K562 (cell line): ENCODE data around the gene HDHD3. TPM values are rescaled to one million over a fixed set of nuclear protein-coding genes. Genes with fewer than 3 reads are reported as not detected.
A peak's percentile ranks its signal among the peaks of the same experiment; 100 is the strongest.

Source experiments
- ATAC-seq: fragments of 200-7000 bp; cut with Tn5 transposase; 3 replicates; pipeline ENCODE4 v1.9.1; 2020; ENCODE audit warnings: moderate library complexity
- BruUV-seq: library from RNA; stranded (reverse); fragments of 400-500 nt; replicated peaks from 2 replicates; lab custom pipeline; 2021; lab: Mats Ljungman, UMichigan
- CTCF ChIA-PET: fragments of 300-600 bp; formaldehyde crosslinking; extraction: SDS; loops from one replicate; lab custom pipeline; 2021; ENCODE audit warnings: low intra/inter-chr PET ratio; lab: Yijun Ruan, JAX
- POLR2A ChIA-PET: fragments of 300-600, 350-650 bp; sonication (Branson Sonifier 250); formaldehyde crosslinking; extraction: SDS; loops from one replicate; lab custom pipeline; 2021; ENCODE audit warnings: antibody characterized with exemption, inconsistent platforms; lab: Yijun Ruan, JAX
- DNase-seq, 4 experiments: peaks; one replicate each; pipeline versions ENCODE4 v3.0.0 to v3.0.0-alpha.2; 2011 to 2018; ENCODE audit warnings: low spot score in 3 of 4, mixed read lengths in 3 of 4; ENCODE audit errors: extremely low read depth in 1 of 4
- FAIRE-seq: peaks from 2 replicates; lab custom pipeline; 2011; peaks lifted over from hg19 to GRCh38; lab: Jason Lieb, UNC
- H2AFZ ChIP-seq: 2 replicates; pipeline ENCODE4 v1.6.0; 2011; ENCODE audit warnings: low read depth, low read length, control low read depth, inconsistent platforms
- H3K27ac ChIP-seq: fragments of 200-600 bp; 3 replicates; pipeline ENCODE4 v1.8.0; 2011; ENCODE audit warnings: low read depth, mild to moderate bottlenecking, control low read depth, inconsistent platforms, low read length, moderate library complexity, mixed read lengths; ENCODE audit errors: extremely low read depth
- H3K27me3 ChIP-seq, 2 experiments: fragments of 300-600 bp in 1 of 2; 2 replicates in 1 of 2; 3 replicates in 1 of 2; pipeline versions ENCODE4 v1.6.0 to v1.8.0; 2011; ENCODE audit warnings: inconsistent platforms in 2 of 2, low read length in 2 of 2, mild to moderate bottlenecking in 1 of 2, mixed read lengths in 1 of 2, moderate library complexity in 1 of 2; ENCODE audit not compliant: control insufficient read depth in 2 of 2, insufficient read depth in 2 of 2
- H3K36me3 ChIP-seq: fragments of 300-600 bp; 3 replicates; pipeline ENCODE4 v1.8.0; 2011; ENCODE audit warnings: mild to moderate bottlenecking, low read length, inconsistent platforms; ENCODE audit not compliant: control insufficient read depth, insufficient read depth
- H3K4me1 ChIP-seq, 2 experiments: fragments of 200-600 bp in 1 of 2; replicated peaks in 1 of 2; 2 replicates in 1 of 2; 3 replicates in 1 of 2; pipeline versions ENCODE4 v1.5.1 to v1.8.0; 2011; ENCODE audit warnings: inconsistent platforms in 2 of 2, low read length in 2 of 2, mild to moderate bottlenecking in 1 of 2, mixed read lengths in 1 of 2, moderate library complexity in 1 of 2; ENCODE audit not compliant: control insufficient read depth in 2 of 2, insufficient read depth in 2 of 2
- H3K4me2 ChIP-seq: 2 replicates; pipeline ENCODE4 v1.6.1; 2011; ENCODE audit warnings: low read length, control low read depth, inconsistent platforms, mixed read lengths; ENCODE audit not compliant: insufficient read depth
- H3K4me3 ChIP-seq: fragments of 200-600 bp; sonication (generic), shearing (Covaris generic); 2 replicates; pipeline ENCODE4 v1.5.1; 2016; ENCODE audit warnings: control low read depth, inconsistent platforms
- H3K79me2 ChIP-seq: fragments of 200-600 bp; 3 replicates; pipeline ENCODE4 v1.8.0; 2011; ENCODE audit warnings: low read length, inconsistent platforms; ENCODE audit not compliant: control insufficient read depth, insufficient read depth
- H3K9ac ChIP-seq, 2 experiments: 2 replicates each; pipeline versions ENCODE4 v1.6.0 to v1.6.1; 2011; ENCODE audit warnings: low read depth in 2 of 2, low read length in 2 of 2, control low read depth in 1 of 2, inconsistent platforms in 1 of 2, mild to moderate bottlenecking in 1 of 2, mixed read lengths in 1 of 2; ENCODE audit not compliant: insufficient read depth in 1 of 2
- H3K9me1 ChIP-seq: one replicate; pipeline ENCODE4 v1.6.0; 2011; ENCODE audit warnings: inconsistent platforms, mild to moderate bottlenecking, low read length, moderate library complexity; ENCODE audit not compliant: control insufficient read depth, insufficient read depth
- H3K9me3 ChIP-seq: replicated peaks from 2 replicates; pipeline ENCODE4 v1.5.1; 2011; ENCODE audit warnings: low read depth, low read length, inconsistent platforms; ENCODE audit not compliant: control insufficient read depth, insufficient read depth
- H4K20me1 ChIP-seq: replicated peaks from 2 replicates; pipeline ENCODE4 v1.6.1; 2011; ENCODE audit warnings: low read length, inconsistent platforms, mixed read lengths; ENCODE audit not compliant: control insufficient read depth, insufficient read depth
- BRF2 ChIP-seq: IDR thresholded peaks from 3 replicates; pipeline ENCODE4 v1.6.1; 2011; ENCODE audit warnings: borderline replicate concordance, mild to moderate bottlenecking; ENCODE audit not compliant: insufficient read length, insufficient read depth
- DDX20 ChIP-seq: fragments of 450-650 bp; IDR thresholded peaks from 2 replicates; pipeline ENCODE4 v1.6.1; 2016; ENCODE audit warnings: missing genetic modification characterization, low read depth, mild to moderate bottlenecking, missing compliant biosample characterization, moderate library complexity
- EHMT2 ChIP-seq: fragments of 450-650 bp; IDR thresholded peaks from 2 replicates; pipeline ENCODE4 v1.6.1; 2018; ENCODE audit warnings: antibody characterized with exemption
- GABPA ChIP-seq: fragments of 200-800 bp; sonication (Bioruptor generic); conservative IDR thresholded peaks from 2 replicates; pipeline ENCODE4 v1.6.1; 2016; ENCODE audit warnings: low read depth, missing genetic modification characterization, missing compliant biosample characterization
- MYBL2 ChIP-seq, 2 experiments: fragments of 450-650 bp in 1 of 2; sonication (generic) in 1 of 2; formaldehyde crosslinking in 1 of 2; IDR thresholded peaks; 2 replicates each; pipeline versions ENCODE4 v1.6.1 to v1.8.1; 2017 to 2022; ENCODE audit warnings: borderline replicate concordance in 1 of 2, inconsistent platforms in 1 of 2, low read depth in 1 of 2, mild to moderate bottlenecking in 1 of 2, missing genetic modification reagents in 1 of 2, moderate library complexity in 1 of 2
- NFE2L1 ChIP-seq: fragments of 450-650 bp; IDR thresholded peaks from 2 replicates; pipeline ENCODE4 v1.6.1; 2016; ENCODE audit warnings: missing genetic modification characterization, low read depth, mild to moderate bottlenecking, missing compliant biosample characterization, moderate library complexity, borderline replicate concordance
- PKNOX1 ChIP-seq: fragments of 450-650 bp; IDR thresholded peaks from 2 replicates; pipeline ENCODE4 v1.6.1; 2016
- SAFB2 ChIP-seq: fragments of 200-400 bp; formaldehyde crosslinking; IDR thresholded peaks from 2 replicates; pipeline ENCODE4 v1.6.1; 2018; ENCODE audit warnings: borderline replicate concordance, low read length, low read depth, moderate library complexity; ENCODE audit not compliant: severe bottlenecking
- SRSF7 ChIP-seq: fragments of 200-400 bp; formaldehyde crosslinking; optimal IDR thresholded peaks from 2 replicates; pipeline ENCODE3; 2017; ENCODE audit warnings: mild to moderate bottlenecking, low read depth, low read length
- U2AF1 ChIP-seq: fragments of 200-400 bp; formaldehyde crosslinking; optimal IDR thresholded peaks from 2 replicates; pipeline ENCODE3; 2017; ENCODE audit warnings: mild to moderate bottlenecking, low read depth, low read length, moderate library complexity
- XRCC3 ChIP-seq: fragments of 450-650 bp; IDR thresholded peaks from 2 replicates; pipeline ENCODE4 v1.6.1; 2017; ENCODE audit warnings: mild to moderate bottlenecking, moderate library complexity
- ZFP36 ChIP-seq: fragments of 150-350 bp; IDR thresholded peaks from 2 replicates; pipeline ENCODE4 v1.6.1; 2018; ENCODE audit warnings: low read length, low read depth; ENCODE audit not compliant: partially characterized antibody
- ZNF696 ChIP-seq: fragments of 250-450 bp; sonication (Bioruptor Pico); conservative IDR thresholded peaks from 2 replicates; pipeline ENCODE4 v1.4.0; 2020; ENCODE audit warnings: mild to moderate bottlenecking, moderate library complexity
- WGBS: fragments of 100-300 bp; shearing (Covaris generic); methylation state at CpG from one replicate; pipeline ENCODE4 v1.1.6; 2016; ENCODE audit warnings: low coverage, mixed read lengths; ENCODE audit not compliant: insufficient coverage; ENCODE audit errors: missing lambda C conversion rate; 5-methylcytosine and 5-hydroxymethylcytosine counted together
- in situ Hi-C: fragments of 300-500 bp; cut with MboI; formaldehyde crosslinking; loops from 4 replicates; pipeline ENCODE4 v1.15.0; 2018; ENCODE audit warnings: inconsistent platforms, mixed read lengths
- intact Hi-C: fragments of 100-400 bp; cut with micrococcal nuclease; formaldehyde crosslinking; loops from 2 replicates; pipeline ENCODE4 v1.14.2; 2022
- polyA plus RNA-seq, 8 experiments: library from polyadenylated mRNA; depleted of rRNA in 4 of 8; stranded (reverse) in 5 of 8; unstranded in 3 of 8; fragments of >200 nt; fragmentation: Nextera tagmentation in 2 of 8; fragmentation: Illumina TruSeq in 1 of 8; extraction: Ambion mirVana in 2 of 8; extraction: Trizol in 1 of 8; gene quantifications; 2 replicates each; pipeline versions ENCODE4 v1.2.1 to v1.2.3, GENCODE V29; 2011 to 2014; ENCODE audit warnings: inconsistent platforms in 1 of 8, missing spikeins in 1 of 8
- total RNA-seq, 7 experiments: library from RNA; depleted of rRNA in 6 of 7; stranded (reverse); fragments of >200 nt in 6 of 7; fragmentation: Illumina TruSeq in 2 of 7; extraction: Trizol in 2 of 7; gene quantifications; 2 replicates each; pipeline versions ENCODE4 v1.2.1 to v1.2.3, GENCODE V29; 2011 to 2021; ENCODE audit warnings: low replicate concordance in 1 of 7
- TF ChIP-seq, protein P1 (sequence below): fragments of 250-450 bp; sonication (Bioruptor Pico); IDR thresholded peaks from 2 replicates; pipeline ENCODE4 v1.4.0; 2020; ENCODE audit warnings: mild to moderate bottlenecking, moderate library complexity, borderline replicate concordance

The HDHD3 gene
- total and polyA plus RNA-seq, 9 of the 15 experiments (the other 6 are each of a cell fraction or from before 2014, with no cell fraction given) = 1.1 to 19.1 (median 10.9) TPM

DNA sequence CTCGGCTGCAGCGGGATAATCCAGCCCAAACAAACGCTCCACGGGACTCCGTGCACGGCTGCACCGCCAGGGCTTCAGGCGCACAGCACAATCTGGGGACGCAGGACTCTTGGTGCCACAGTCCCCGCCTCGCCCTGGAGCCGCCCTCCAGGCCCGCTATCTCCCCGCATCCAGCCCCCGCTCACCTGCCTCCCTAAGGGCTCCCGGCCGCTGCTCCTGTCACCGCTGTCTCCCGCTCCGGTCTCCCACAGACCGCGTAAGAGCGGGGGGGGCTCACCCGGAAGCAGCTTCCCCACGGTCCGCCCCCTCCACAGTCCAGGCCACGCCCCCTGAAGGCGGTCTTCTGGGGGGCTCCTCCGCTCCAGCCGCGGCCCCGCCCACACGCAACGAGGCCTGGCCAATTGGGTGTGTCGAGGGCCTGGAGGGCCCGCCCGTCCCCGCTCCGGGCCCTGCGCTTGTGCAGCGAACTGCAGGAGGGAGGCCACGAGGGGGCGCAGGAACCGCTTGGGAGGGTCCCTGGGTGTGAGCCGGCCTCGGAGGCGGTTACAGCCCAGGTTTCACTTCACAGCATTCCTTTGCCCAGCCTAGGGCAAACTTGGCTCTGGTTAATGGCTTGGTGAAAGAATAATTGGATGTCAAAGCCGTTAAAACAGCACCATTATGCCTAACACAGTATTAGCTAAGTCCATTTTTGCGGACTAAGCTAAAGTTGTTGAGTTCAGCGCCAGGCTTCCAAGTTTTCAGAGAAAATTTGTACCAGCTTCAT is 24.4 kb upstream of the HDHD3 start, which contains the start of gene ALAD:
Gene ALAD, minus strand, starts transcription at position 258 of the 766 bp plus-strand sequence. CDS start 7,725 bp downstream, outside the sequence.
- peak; percentile 78 for FAIRE-seq
- intact Hi-C loops = loop anchor here (10.0 kb wide), 1 partner anchor 126 kb away; the partner anchor contains the start of genes CDC26 and PRPF4
- H3K79me2 ChIP-seq = no peaks in the 10 kb centered on the region
- in situ Hi-C loops = no loop called here
- ATAC-seq = peak; percentile 98
- no TSS peak for BruUV-seq
- 0 out of 2 replicates have a peak, but pooled peaks cover 3% of the 10 kb centered on the region for H4K20me1 ChIP-seq
- H3K9ac ChIP-seq = peak within 1 kb of the TSS; percentile 53 to 97
- no peaks in the 10 kb centered on the region for H3K27me3 ChIP-seq
- no peaks in the 10 kb centered on the region for H3K9me1 ChIP-seq
- no peaks in the 10 kb centered on the region for H3K36me3 ChIP-seq
- H3K4me2 ChIP-seq = peak within 1 kb of the TSS; percentile 82
- peaks cover 22 to 45% of the 10 kb centered on the region in 2 experiments; a peak in 4 of 5 replicates for H3K4me1 ChIP-seq
- 4% methylated on average over 29 of the region's 50 CpGs for WGBS
- H3K27ac ChIP-seq = peak within 1 kb of the TSS; percentile 45
- no peaks in the 10 kb centered on the region for H3K9me3 ChIP-seq
- peak; percentile 99 for DNase-seq
- peak within 1 kb of the TSS; percentile 82 for H3K4me3 ChIP-seq
- CTCF ChIA-PET = interaction anchor here (0.8 to 1.3 kb wide), 2 partner anchors 47 to 127 kb away, joined by 3 read pairs; no protein-coding TSS in a partner anchor
- H2AFZ ChIP-seq = peak within 1 kb of the TSS; percentile 94
- POLR2A ChIA-PET = interaction anchor here (0.5 to 4.5 kb wide), 11 partner anchors 9 to 263 kb away, joined by 3 to 43 read pairs (median 3); partner anchors contain the start of genes BSPRY, C9orf43, CDC26 and POLE3
- TF ChIP-seq GABPA (tag) (peak; percentile 90), BRF2 (no peak), ZNF696 (no peak), MYBL2 (IDR thresholded peaks at IDR 0.05; ENCODE audit: low read depth) (no peak), MYBL2 (CRISPR knock-in tag; IDR thresholded peaks at IDR 0.05; ENCODE audit: borderline replicate concordance) (no peak), U2AF1 (no peak), ZFP36 (peak; percentile 61), DDX20 (tag) (no peak), SRSF7 (no peak), EHMT2 (no peak), SAFB2 (peak; percentile 72), NFE2L1 (no peak), XRCC3 (no peak), PKNOX1 (peak; percentile 59)
- TF ChIP-seq, protein P1, sequence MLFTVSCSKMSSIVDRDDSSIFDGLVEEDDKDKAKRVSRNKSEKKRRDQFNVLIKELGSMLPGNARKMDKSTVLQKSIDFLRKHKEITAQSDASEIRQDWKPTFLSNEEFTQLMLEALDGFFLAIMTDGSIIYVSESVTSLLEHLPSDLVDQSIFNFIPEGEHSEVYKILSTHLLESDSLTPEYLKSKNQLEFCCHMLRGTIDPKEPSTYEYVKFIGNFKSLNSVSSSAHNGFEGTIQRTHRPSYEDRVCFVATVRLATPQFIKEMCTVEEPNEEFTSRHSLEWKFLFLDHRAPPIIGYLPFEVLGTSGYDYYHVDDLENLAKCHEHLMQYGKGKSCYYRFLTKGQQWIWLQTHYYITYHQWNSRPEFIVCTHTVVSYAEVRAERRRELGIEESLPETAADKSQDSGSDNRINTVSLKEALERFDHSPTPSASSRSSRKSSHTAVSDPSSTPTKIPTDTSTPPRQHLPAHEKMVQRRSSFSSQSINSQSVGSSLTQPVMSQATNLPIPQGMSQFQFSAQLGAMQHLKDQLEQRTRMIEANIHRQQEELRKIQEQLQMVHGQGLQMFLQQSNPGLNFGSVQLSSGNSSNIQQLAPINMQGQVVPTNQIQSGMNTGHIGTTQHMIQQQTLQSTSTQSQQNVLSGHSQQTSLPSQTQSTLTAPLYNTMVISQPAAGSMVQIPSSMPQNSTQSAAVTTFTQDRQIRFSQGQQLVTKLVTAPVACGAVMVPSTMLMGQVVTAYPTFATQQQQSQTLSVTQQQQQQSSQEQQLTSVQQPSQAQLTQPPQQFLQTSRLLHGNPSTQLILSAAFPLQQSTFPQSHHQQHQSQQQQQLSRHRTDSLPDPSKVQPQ = no peak
